Thoracic aorta (tissue), 2 donors: ENCODE measurements around the gene FADS6. TPM values are rescaled to one million over a fixed set of nuclear protein-coding genes. Genes with fewer than 3 reads are reported as not detected.

Experiments
- ATAC-seq: fragments of 150-250 bp; one replicate; pipeline ENCODE4 v1.8.0; 2017; ENCODE audit warnings: low read depth; ENCODE audit not compliant: insufficient number of reproducible peaks, low FRiP score
- DNase-seq: peaks from one replicate; pipeline ENCODE4 v3.0.0-alpha.2; 2020; ENCODE audit warnings: low spot score
- H3K27ac ChIP-seq, 2 donors: fragments of 200-600 bp; sonication (generic); 1 replicate in 1 of 2; 2 replicates in 1 of 2; pipeline ENCODE4 v1.5.1; 2016; ENCODE audit warnings: mild to moderate bottlenecking in 2 of 2, moderate library complexity in 2 of 2
- H3K27me3 ChIP-seq: fragments of 200-600 bp; sonication (generic); replicated peaks from 2 replicates; pipeline ENCODE4 v1.6.0; 2016; ENCODE audit warnings: mild to moderate bottlenecking; ENCODE audit not compliant: insufficient read depth
- H3K36me3 ChIP-seq: fragments of 200-600 bp; sonication (generic); one replicate; pipeline ENCODE4 v1.5.1; 2016
- H3K4me1 ChIP-seq, 2 donors: fragments of 200-600 bp; sonication (generic); 1 replicate in 1 of 2; 2 replicates in 1 of 2; pipeline versions ENCODE4 v1.5.1 to v1.6.0; 2016; ENCODE audit warnings: low read depth in 2 of 2, mild to moderate bottlenecking in 1 of 2; ENCODE audit not compliant: control insufficient read depth in 1 of 2
- H3K4me3 ChIP-seq: fragments of 200-600 bp; sonication (generic); 2 replicates; pipeline ENCODE4 v1.5.1; 2016; ENCODE audit warnings: mild to moderate bottlenecking
- H3K9me3 ChIP-seq: fragments of 200-600 bp; sonication (generic); 2 replicates; pipeline ENCODE4 v1.5.1; 2016
- CTCF ChIP-seq: fragments of 200-600 bp; sonication (generic); IDR thresholded peaks from one replicate; pipeline ENCODE4 v1.5.1; 2019; ENCODE audit warnings: antibody characterized with exemption
- total RNA-seq, 2 donors: library from RNA; depleted of rRNA; stranded (reverse); fragments of >200 nt; gene quantifications; one replicate each; pipeline versions ENCODE4 v1.1.0 to v1.2.3, GENCODE V29; 2016

The FADS6 gene
- total RNA-seq, 2 donors from 2014 or later, result not detected

- TF ChIP-seq CTCF, result no peak
- H3K4me1 ChIP-seq, result no peaks in the 10 kb centered on the region
- no peak for DNase-seq
Measured at GRCh38 chr17:74881073-74881472, 12.4 kb downstream of the FADS6 start.

GRCh38 chr17:74879308-74879707 lies 14.1 kb downstream of the FADS6 start:
- Histone ChIP-seq H3K4me1 (no peaks in the 10 kb centered on the region), H3K4me3 (no peak overlapping the region), H3K27me3 (no peaks in the 10 kb centered on the region), H3K36me3 (no peaks in the 10 kb centered on the region), H3K9me3 (no peaks in the 10 kb centered on the region), H3K27ac (no peak overlapping the region)
- DNase-seq, result no peak
- no peak for ATAC-seq
- TF ChIP-seq CTCF, result no peak

More at GRCh38 chr17:74881073-74881472, 12.4 kb downstream of the FADS6 start:
- no peaks in the 10 kb centered on the region for H3K27me3 ChIP-seq
- H3K9me3 ChIP-seq, result no peaks in the 10 kb centered on the region
- ATAC-seq, result no peak
- H3K27ac ChIP-seq, result no peak overlapping the region
- H3K36me3 ChIP-seq, result no peaks in the 10 kb centered on the region
- no peak overlapping the region for H3K4me3 ChIP-seq

- TF ChIP-seq CTCF, result no peak
- Histone ChIP-seq H3K36me3 (no peaks in the 10 kb centered on the region), H3K4me3 (no peak overlapping the region), H3K27ac (no peak overlapping the region), H3K27me3 (no peaks in the 10 kb centered on the region), H3K9me3 (no peaks in the 10 kb centered on the region), H3K4me1 (no peaks in the 10 kb centered on the region)
- DNase-seq (no peak), ATAC-seq (no peak)
Measured at GRCh38 chr17:74878658-74879057, 14.8 kb downstream of the FADS6 start.

GRCh38 chr17:74877592-74878548 lies 15.6 kb downstream of the FADS6 start:
- TF ChIP-seq CTCF, result no peak
- no peak overlapping the region for H3K4me3 ChIP-seq
- H3K27me3 ChIP-seq, result no peaks in the 10 kb centered on the region
- no peak for ATAC-seq
- no peaks in the 10 kb centered on the region for H3K4me1 ChIP-seq
- H3K9me3 ChIP-seq, result no peaks in the 10 kb centered on the region
- no peak for DNase-seq
- H3K36me3 ChIP-seq, result no peaks in the 10 kb centered on the region
- H3K27ac ChIP-seq, result no peak overlapping the region

- peaks cover 9 to 15% of the 10 kb centered on the region in 2 donors for H3K4me1 ChIP-seq
- H3K27ac ChIP-seq, result no peak overlapping the region
- H3K9me3 ChIP-seq, result no peaks in the 10 kb centered on the region
- no peak overlapping the region for H3K4me3 ChIP-seq
- no peaks in the 10 kb centered on the region for H3K36me3 ChIP-seq
- ATAC-seq, result no peak
- no peaks in the 10 kb centered on the region for H3K27me3 ChIP-seq
- DNase-seq, result no peak
- no peak for TF ChIP-seq CTCF
Measured at GRCh38 chr17:74875977-74876593, 17.3 kb downstream of the FADS6 start.
